Mucosa of rectum (tissue), 2 donors: ENCODE results near the gene NPTXR.

Source experiments
- H3K27ac ChIP-seq, 2 donors: one replicate each; pipeline ENCODE4 v1.7.0; 2013; ENCODE audit warnings: inconsistent platforms in 2 of 2, low read depth in 2 of 2, low read length in 2 of 2
- H3K27me3 ChIP-seq, 2 donors: one replicate each; pipeline ENCODE4 v1.7.0; 2013; ENCODE audit warnings: low read length in 2 of 2; ENCODE audit not compliant: control insufficient read depth in 2 of 2, insufficient read depth in 2 of 2
- H3K36me3 ChIP-seq, 2 donors: one replicate each; pipeline ENCODE4 v1.7.0; 2013; ENCODE audit warnings: low read length in 2 of 2; ENCODE audit not compliant: control insufficient read depth in 2 of 2, insufficient read depth in 2 of 2
- H3K4me1 ChIP-seq, 2 donors: one replicate each; pipeline ENCODE4 v1.7.0; 2013; ENCODE audit warnings: low read length in 2 of 2, mild to moderate bottlenecking in 1 of 2; ENCODE audit not compliant: control insufficient read depth in 2 of 2, insufficient read depth in 2 of 2
- H3K4me3 ChIP-seq, 2 donors: one replicate each; pipeline ENCODE4 v1.7.0; 2013; ENCODE audit warnings: low read length in 2 of 2
- H3K9ac ChIP-seq, 2 donors: one replicate each; pipeline ENCODE4 v1.7.0; 2013; ENCODE audit warnings: low read length in 2 of 2, low read depth in 1 of 2, mild to moderate bottlenecking in 1 of 2
- H3K9me3 ChIP-seq, 2 donors: one replicate each; pipeline ENCODE4 v1.7.0; 2013; ENCODE audit warnings: low read length in 2 of 2; ENCODE audit not compliant: control insufficient read depth in 2 of 2
- donor health status: healthy.
- donor health status: Normal muscosa, but diverticular disease.

Gene NPTXR

DNA sequence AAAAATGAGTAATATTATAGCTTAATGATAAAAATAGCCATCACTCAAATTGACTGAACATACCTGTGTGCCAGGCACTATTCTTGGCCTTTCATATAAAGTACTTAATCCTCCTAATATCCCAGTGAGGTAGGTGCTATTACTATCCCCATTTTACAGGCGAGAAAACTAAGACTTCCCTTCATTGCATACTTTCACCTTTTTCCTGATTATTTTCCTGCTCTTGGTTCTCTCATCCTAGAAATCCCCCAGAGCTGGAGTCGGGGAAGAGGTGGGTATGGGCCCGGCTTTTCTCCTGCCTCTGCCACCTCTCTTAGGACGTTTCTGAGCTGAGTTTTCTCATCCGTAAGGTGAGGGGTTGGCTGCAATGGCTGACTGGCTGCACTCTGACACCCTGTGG lies 2.2 kb downstream of the NPTXR start:
- Histone ChIP-seq H3K9me3 (no peaks in the 10 kb centered on the region), H3K4me1 (peaks cover 3 to 5% of the 10 kb centered on the region in 2 donors), H3K4me3 (no peak overlapping the region), H3K9ac (no peak overlapping the region), H3K27ac (no peak overlapping the region), H3K36me3 (no peaks in the 10 kb centered on the region), H3K27me3 (peaks cover 31 to 44% of the 10 kb centered on the region in 2 donors)

DNA sequence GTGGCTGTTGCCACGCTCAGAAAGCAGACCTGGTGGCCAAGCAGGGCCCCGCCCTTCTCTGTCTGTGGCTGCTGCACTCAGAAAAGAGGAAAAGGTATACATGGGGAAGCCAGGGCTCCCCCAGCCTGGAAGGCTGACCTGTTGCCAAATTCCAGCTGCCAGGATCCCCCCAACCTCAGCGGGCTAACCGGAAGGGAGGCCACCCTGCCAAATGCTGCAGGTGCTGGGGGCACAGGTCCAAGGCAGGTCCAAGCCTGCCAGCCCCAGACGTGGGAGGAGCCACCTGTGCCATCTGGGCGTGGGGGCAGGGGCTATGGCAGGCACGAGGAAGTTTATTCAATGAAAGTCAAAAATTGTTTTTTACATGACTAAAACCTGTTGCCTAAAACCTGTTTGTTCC lies 2.6 kb downstream of the NPTXR start:
- Histone ChIP-seq H3K36me3 (no peaks in the 10 kb centered on the region), H3K4me3 (no peak overlapping the region), H3K27ac (no peak overlapping the region), H3K9me3 (no peaks in the 10 kb centered on the region), H3K9ac (no peak overlapping the region), H3K27me3 (peaks cover 31 to 41% of the 10 kb centered on the region in 2 donors), H3K4me1 (peaks cover 3 to 5% of the 10 kb centered on the region in 2 donors)

DNA sequence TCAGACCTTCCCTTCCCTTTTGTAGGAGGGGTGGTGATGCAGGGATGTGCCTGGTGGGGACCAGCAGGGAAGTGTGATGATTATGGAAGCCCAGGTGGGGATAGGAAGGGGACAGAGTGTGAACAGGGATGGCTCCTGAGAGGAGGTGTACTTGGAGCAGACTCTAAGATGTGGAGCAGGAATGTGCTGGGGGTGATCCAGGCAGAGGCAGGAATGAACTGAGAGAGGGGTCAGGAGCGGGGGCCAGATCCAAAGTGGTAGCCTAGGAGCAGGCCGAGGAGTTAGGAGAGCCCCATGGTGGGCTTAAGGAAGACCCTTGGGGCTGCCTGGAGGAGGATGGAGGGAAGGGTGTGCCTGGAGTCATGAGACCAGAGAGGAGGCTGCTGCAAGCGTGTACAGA lies 3.7 kb downstream of the NPTXR start:
- Histone ChIP-seq H3K9ac (no peak overlapping the region), H3K4me1 (peaks cover 3 to 5% of the 10 kb centered on the region in 2 donors), H3K27ac (no peak overlapping the region), H3K4me3 (no peak overlapping the region), H3K27me3 (peaks cover 26 to 32% of the 10 kb centered on the region in 2 donors), H3K9me3 (no peaks in the 10 kb centered on the region), H3K36me3 (no peaks in the 10 kb centered on the region)

DNA sequence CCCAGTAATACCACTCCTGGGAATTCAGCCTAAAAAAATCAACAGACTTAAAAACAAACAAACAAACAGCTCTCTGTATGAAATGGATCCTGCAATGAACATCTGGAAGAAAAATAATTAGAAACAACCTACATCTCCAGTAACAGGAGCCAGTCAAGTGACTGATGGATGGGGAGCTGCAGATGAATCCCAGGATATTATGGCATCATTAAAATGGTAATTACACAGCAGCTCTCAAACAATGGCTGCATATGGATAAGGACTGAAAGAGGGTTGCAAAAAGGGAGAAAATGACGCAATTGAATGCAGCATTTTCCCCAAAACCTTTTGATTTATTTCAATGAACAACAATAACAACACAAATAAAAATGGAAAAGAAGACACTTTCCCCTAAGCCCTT lies 4.1 kb downstream of the NPTXR start:
- H3K4me1 ChIP-seq: peaks cover 3 to 5% of the 10 kb centered on the region in 2 donors
- H3K27ac ChIP-seq: no peak overlapping the region
- H3K27me3 ChIP-seq: peaks cover 22 to 30% of the 10 kb centered on the region in 2 donors
- no peak overlapping the region for H3K9ac ChIP-seq
- H3K9me3 ChIP-seq: no peaks in the 10 kb centered on the region
- H3K36me3 ChIP-seq: no peaks in the 10 kb centered on the region
- H3K4me3 ChIP-seq: no peak overlapping the region

DNA sequence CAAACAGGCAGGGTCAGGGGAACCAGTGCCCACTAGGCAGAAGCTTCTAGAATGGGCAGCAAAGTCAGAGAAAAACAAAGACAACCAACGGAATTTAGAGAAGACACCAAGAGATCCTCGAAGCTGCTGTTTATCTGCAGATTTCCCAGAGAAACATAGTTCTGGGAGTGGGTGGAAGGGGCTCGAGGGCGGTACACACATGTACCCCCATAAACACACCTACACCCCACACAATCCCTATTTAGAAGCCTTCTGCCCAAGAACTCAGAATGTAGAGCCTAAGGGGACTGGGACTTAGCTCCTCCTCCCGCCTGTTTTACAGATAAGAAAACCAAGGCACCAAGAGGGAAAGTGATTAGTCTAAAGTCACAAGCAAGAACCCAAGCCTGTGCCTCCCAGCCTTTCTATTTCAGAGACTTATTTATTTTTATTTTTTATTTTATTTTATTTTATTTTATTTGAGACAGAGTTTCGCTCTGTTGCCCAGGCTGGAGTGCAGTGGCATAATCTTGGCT lies 6.4 kb downstream of the NPTXR start:
- H3K9me3 ChIP-seq: no peaks in the 10 kb centered on the region
- no peak overlapping the region for H3K9ac ChIP-seq
- no peaks in the 10 kb centered on the region for H3K4me1 ChIP-seq
- no peaks in the 10 kb centered on the region for H3K36me3 ChIP-seq
- H3K27me3 ChIP-seq: peaks cover 17 to 21% of the 10 kb centered on the region in 2 donors
- no peak overlapping the region for H3K4me3 ChIP-seq
- H3K27ac ChIP-seq: no peak overlapping the region

DNA sequence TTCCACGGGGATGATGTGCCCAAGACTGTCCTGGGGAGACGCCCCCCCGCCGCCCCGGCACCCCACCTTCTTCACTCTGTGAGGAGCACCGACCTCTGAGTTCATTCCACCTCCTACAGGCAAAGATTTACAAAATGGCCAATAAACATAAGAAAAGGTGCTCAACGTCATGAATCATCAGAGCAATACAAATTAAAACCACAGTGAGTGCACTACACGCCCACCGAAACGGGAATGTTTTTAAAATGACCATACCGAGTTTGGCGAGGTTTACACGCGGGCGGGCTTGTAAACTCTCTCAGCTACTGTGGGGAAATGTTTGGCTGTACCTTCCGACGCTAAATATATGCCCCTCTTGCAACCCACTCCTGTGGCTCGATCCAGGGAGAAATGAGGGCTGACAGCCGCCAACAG lies 7.9 kb downstream of the NPTXR start:
- no peak overlapping the region for H3K4me3 ChIP-seq
- H3K9me3 ChIP-seq: no peaks in the 10 kb centered on the region
- H3K27me3 ChIP-seq: peaks cover 7 to 10% of the 10 kb centered on the region in 2 donors
- H3K4me1 ChIP-seq: no peaks in the 10 kb centered on the region
- no peak overlapping the region for H3K27ac ChIP-seq
- no peak overlapping the region for H3K9ac ChIP-seq
- no peaks in the 10 kb centered on the region for H3K36me3 ChIP-seq

DNA sequence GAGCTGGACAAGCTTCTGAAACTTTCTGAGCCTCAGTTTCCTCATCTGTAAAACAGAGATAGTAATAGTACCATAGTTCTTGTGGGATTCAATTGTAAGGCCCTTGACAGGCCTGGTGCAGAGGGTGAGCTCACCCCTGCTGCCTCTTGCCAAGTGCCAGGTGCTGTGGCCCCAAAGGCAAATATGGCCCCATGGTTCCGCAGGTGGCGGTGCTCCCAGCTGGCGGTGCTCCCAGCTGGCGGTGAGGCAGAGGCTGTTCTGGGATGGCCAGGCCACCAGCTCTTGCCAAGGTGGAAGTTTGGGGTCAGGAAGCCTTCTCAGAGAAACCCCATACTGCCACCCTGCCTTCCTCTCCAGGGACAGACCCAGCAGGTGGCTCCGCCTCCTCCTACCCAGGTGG lies 8.8 kb downstream of the NPTXR start:
- Histone ChIP-seq H3K9me3 (no peaks in the 10 kb centered on the region), H3K4me3 (no peak overlapping the region), H3K27me3 (peaks cover 5 to 7% of the 10 kb centered on the region in 2 donors), H3K9ac (no peak overlapping the region), H3K27ac (no peak overlapping the region), H3K4me1 (no peaks in the 10 kb centered on the region), H3K36me3 (no peaks in the 10 kb centered on the region)

DNA sequence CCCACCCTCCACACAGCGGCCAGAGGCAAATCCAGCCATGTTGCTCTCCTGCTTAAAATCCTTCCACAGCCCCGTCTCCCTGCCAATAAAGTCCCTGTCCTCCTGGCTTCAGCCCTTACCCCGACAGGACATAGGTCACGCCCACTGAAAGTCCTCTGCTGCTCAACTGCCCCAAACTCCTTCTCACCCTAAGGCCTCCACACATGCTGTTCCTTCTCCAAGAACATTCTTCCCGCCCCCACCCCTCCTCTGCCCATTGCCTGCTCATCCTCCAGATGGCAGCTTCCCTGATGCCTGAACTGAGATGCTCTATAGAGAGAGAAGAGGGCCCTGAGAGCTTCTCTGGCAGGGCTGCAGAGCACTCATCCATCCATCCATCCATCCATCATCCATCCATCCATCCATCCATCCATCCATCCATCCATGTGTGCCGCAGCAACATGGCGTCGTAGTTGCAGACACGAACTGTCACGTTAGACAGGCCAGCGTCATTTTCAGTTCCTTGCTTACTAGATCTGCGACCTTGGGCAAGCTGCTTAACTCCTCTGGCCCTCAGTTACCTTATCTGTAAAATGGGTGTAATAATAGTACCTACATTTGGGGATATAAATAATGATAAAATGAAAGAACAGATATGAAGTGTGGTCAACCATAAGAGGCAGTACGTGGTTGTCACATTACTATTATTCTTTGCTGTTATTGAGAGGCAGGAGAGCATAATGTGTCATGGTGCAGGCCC lies 9.4 kb downstream of the NPTXR start:
- Histone ChIP-seq H3K4me3 (no peak overlapping the region), H3K9ac (no peak overlapping the region), H3K9me3 (no peaks in the 10 kb centered on the region), H3K27me3 (peaks cover 2 to 5% of the 10 kb centered on the region in 2 donors), H3K4me1 (no peaks in the 10 kb centered on the region), H3K27ac (no peak overlapping the region), H3K36me3 (no peaks in the 10 kb centered on the region)

DNA sequence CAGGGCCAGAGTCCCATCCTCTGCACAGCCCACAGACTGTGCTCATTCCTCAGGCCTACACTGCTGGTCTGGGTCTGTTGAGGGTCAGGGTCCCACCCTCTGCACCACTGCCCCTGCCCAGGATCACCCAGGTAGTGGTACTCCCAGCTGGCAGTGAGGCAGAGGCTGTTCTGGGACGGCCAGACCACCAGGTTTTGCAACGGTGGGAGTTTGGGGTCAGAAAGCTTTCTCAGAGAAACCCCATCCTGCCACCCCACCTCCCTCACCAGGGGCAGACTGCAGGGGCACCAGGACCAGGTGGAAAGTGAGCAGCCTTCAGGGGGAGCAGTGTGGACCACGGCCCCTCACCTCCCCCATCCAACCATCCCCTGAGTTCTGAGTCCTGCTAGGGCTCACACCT lies 10.8 kb downstream of the NPTXR start:
- Histone ChIP-seq H3K4me3 (no peak overlapping the region), H3K27me3 (peaks cover 0 to 2% of the 10 kb centered on the region in 2 donors), H3K36me3 (no peaks in the 10 kb centered on the region), H3K9ac (no peak overlapping the region), H3K4me1 (no peaks in the 10 kb centered on the region), H3K27ac (no peak overlapping the region), H3K9me3 (no peaks in the 10 kb centered on the region)

DNA sequence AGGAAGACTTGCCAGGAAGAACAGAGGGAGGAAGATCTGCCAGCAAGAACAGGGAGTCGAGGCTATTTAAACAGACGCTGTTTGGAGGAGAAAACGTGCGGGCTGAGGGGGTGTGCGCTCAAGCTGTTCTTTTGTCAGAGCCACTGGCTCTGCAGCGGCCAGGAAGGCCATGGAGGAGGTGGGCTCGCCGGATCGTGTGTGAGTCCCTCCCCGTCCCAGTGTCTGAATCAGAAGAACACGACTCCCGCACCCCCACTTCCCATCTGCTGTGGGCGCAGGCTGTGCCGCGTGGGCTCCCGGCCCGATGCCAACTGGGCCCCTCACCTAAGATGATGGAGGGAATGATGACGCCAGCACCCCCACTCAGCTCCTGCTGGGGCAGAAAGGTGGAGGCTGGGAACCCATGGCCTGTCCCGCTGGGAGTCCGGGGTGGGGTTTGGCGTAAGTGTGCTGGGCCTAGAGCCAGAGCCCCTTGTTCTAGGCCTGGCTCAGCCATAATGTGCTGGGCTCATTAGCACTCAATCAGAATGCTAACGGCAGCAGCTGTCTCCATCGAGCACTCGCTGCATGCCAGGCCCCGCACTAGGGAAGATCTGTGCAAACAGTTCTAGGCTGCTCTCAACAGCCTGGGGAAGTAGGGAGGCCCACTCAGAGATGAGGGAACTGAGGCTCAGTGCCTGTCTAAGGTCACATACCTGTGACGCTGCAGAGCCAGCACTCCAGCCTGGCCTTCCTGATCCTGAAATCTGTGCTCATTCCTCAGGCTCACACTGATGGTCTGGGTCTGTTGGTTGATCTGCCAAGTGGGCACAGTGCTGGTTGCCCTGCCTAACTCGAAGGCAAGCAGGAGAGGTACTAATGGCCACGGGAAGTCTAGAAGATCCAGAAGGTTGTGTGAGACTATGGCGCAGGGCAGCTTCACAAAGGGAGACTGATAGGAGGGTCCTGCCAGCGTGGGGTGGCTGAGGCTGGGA lies 11.5 kb downstream of the NPTXR start:
- H3K4me3 ChIP-seq: no peak overlapping the region
- H3K36me3 ChIP-seq: no peaks in the 10 kb centered on the region
- H3K4me1 ChIP-seq: no peaks in the 10 kb centered on the region
- no peak overlapping the region for H3K9ac ChIP-seq
- H3K27me3 ChIP-seq: peaks cover 0 to 2% of the 10 kb centered on the region in 2 donors
- no peaks in the 10 kb centered on the region for H3K9me3 ChIP-seq
- H3K27ac ChIP-seq: no peak overlapping the region
